Neural cell (in vitro differentiated cells): Measurements from ENCODE around the gene PROM2. TPM values are rescaled to one million over a fixed set of nuclear protein-coding genes. Genes with fewer than 3 reads are reported as not detected.

ENCODE experiments used
- H2AFZ ChIP-seq: fragments of 200-600, 300-800 bp; sonication (generic), shearing (Covaris generic); 2 replicates; pipeline ENCODE4 v1.6.0; 2014; ENCODE audit warnings: low read depth, mild to moderate bottlenecking, antibody characterized with exemption, low read length, moderate library complexity
- H3F3A ChIP-seq: fragments of 200-600 bp; shearing (Covaris generic); 2 replicates; pipeline ENCODE4 v1.6.1; 2016; ENCODE audit warnings: mild to moderate bottlenecking, moderate library complexity, mixed read lengths, antibody characterized with exemption, low read length; ENCODE audit not compliant: insufficient read depth, poor library complexity, severe bottlenecking
- H3K27ac ChIP-seq: fragments of 200-600, 300-800 bp; sonication (generic), shearing (Covaris generic); 2 replicates; pipeline ENCODE4 v1.5.1; 2014; ENCODE audit warnings: mild to moderate bottlenecking, low read length, moderate library complexity
- H3K27me3 ChIP-seq: fragments of 300-800, 200-600 bp; sonication (generic), shearing (Covaris generic); 2 replicates; pipeline ENCODE4 v1.6.0; 2014; ENCODE audit warnings: mild to moderate bottlenecking, low read depth, low read length, moderate library complexity; ENCODE audit not compliant: insufficient read depth
- H3K36me3 ChIP-seq: fragments of 300-800, 200-600 bp; sonication (generic), shearing (Covaris generic); 2 replicates; pipeline ENCODE4 v1.5.1; 2014; ENCODE audit warnings: mild to moderate bottlenecking, antibody characterized with exemption, low read length, moderate library complexity; ENCODE audit not compliant: insufficient read depth
- H3K4me2 ChIP-seq: fragments of 300-800, 200-600 bp; sonication (generic), shearing (Covaris generic); 2 replicates; pipeline ENCODE4 v1.6.0; 2014; ENCODE audit warnings: mild to moderate bottlenecking, low read length
- H3K4me3 ChIP-seq: fragments of 300-800, 200-600 bp; sonication (generic), shearing (Covaris generic); 2 replicates; pipeline ENCODE4 v1.5.1; 2014; ENCODE audit warnings: mild to moderate bottlenecking, low read length, moderate library complexity
- H3K79me2 ChIP-seq: fragments of 200-600 bp; shearing (Covaris generic); replicated peaks from 2 replicates; pipeline ENCODE4 v1.6.0; 2014; ENCODE audit warnings: mild to moderate bottlenecking, low read length, moderate library complexity; ENCODE audit not compliant: insufficient read depth
- H3K9ac ChIP-seq: fragments of 300-800, 200-600 bp; sonication (generic), shearing (Covaris generic); 2 replicates; pipeline ENCODE4 v1.6.1; 2016; ENCODE audit warnings: mild to moderate bottlenecking, low read length, mixed read lengths
- H3K9me2 ChIP-seq: fragments of 200-600 bp; shearing (Covaris generic); 2 replicates; pipeline ENCODE4 v1.6.1; 2016; ENCODE audit warnings: mild to moderate bottlenecking, low read length, mixed read lengths; ENCODE audit not compliant: insufficient read depth
- H3K9me3 ChIP-seq: fragments of 200-600, 300-800 bp; sonication (generic), shearing (Covaris generic); 2 replicates; pipeline ENCODE4 v1.6.1; 2016; ENCODE audit warnings: mild to moderate bottlenecking, mixed run types, low read length, moderate library complexity, mixed read lengths
- H4K20me1 ChIP-seq: fragments of 200-600 bp; shearing (Covaris generic); 2 replicates; pipeline ENCODE4 v1.6.1; 2016; ENCODE audit warnings: mild to moderate bottlenecking, mixed run types; ENCODE audit not compliant: insufficient read depth
- CTCF ChIP-seq: fragments of 450-650 bp; IDR thresholded peaks from 2 replicates; pipeline ENCODE4 v1.5.1; 2014; ENCODE audit warnings: antibody characterized with exemption, mild to moderate bottlenecking, moderate library complexity; ENCODE audit not compliant: poor library complexity, severe bottlenecking
- EP300 ChIP-seq: fragments of 450-650 bp; conservative IDR thresholded peaks from 2 replicates; pipeline ENCODE4 v1.6.1; 2014; ENCODE audit warnings: antibody characterized with exemption, mild to moderate bottlenecking, moderate library complexity; ENCODE audit not compliant: poor library complexity, severe bottlenecking
- EZH2 ChIP-seq: fragments of 200-600, 300-800 bp; shearing (Covaris generic), sonication (generic); IDR thresholded peaks from 2 replicates; pipeline ENCODE4 v1.6.1; 2014; ENCODE audit warnings: antibody characterized with exemption, low read length, borderline replicate concordance, mild to moderate bottlenecking; ENCODE audit not compliant: insufficient read depth, poor library complexity, severe bottlenecking
- MXI1 ChIP-seq: fragments of 450-650 bp; conservative IDR thresholded peaks from 2 replicates; pipeline ENCODE4 v1.6.1; 2014; ENCODE audit warnings: antibody characterized with exemption, mild to moderate bottlenecking; ENCODE audit not compliant: poor library complexity, severe bottlenecking
- POLR2AphosphoS5 ChIP-seq: IDR thresholded peaks from 2 replicates; pipeline ENCODE4 v1.6.1; 2012
- RAD21 ChIP-seq: fragments of 450-650 bp; conservative IDR thresholded peaks from 2 replicates; pipeline ENCODE4 v1.6.1; 2014; ENCODE audit warnings: antibody characterized with exemption, mild to moderate bottlenecking, moderate library complexity
- REST ChIP-seq: IDR thresholded peaks from 2 replicates; pipeline ENCODE4 v1.6.1; 2012; ENCODE audit warnings: borderline replicate concordance
- SMC3 ChIP-seq: fragments of 450-650 bp; conservative IDR thresholded peaks from 2 replicates; pipeline ENCODE4 v1.6.1; 2014; ENCODE audit warnings: antibody characterized with exemption, mild to moderate bottlenecking, moderate library complexity; ENCODE audit not compliant: poor library complexity
- TAF1 ChIP-seq: IDR thresholded peaks from 2 replicates; pipeline ENCODE4 v1.6.1; 2012; ENCODE audit warnings: low read depth
- polyA plus RNA-seq: library from polyadenylated mRNA; depleted of rRNA; stranded (reverse); fragments of >200 nt; gene quantifications from 2 replicates; pipeline ENCODE4 v1.2.3, GENCODE V29; 2014

Gene PROM2
- polyA plus RNA-seq, 1 donor from 2014 or later, result 2.2 TPM

GRCh38 chr2:95258271-95258670, 16.0 kb upstream of the PROM2 start:
- Histone ChIP-seq H3K9me3 (peaks cover 25% of the 10 kb centered on the region), H3K4me3 (no peak overlapping the region), H3K27ac (no peak overlapping the region), H3K9ac (no peak overlapping the region), H3K79me2 (no peaks in the 10 kb centered on the region), H2AFZ (no peak overlapping the region), H3K4me2 (no peak overlapping the region), H3K27me3 (no peaks in the 10 kb centered on the region), H4K20me1 (no peaks in the 10 kb centered on the region), H3K9me2 (no peaks in the 10 kb centered on the region), H3K36me3 (no peaks in the 10 kb centered on the region), H3F3A (no peaks in the 10 kb centered on the region)
- TF ChIP-seq TAF1 (no peak), CTCF (no peak), EZH2 (no peak), MXI1 (no peak), POLR2AphosphoS5 (no peak), RAD21 (no peak), SMC3 (no peak), EP300 (no peak), REST (no peak)

GRCh38 chr2:95260028-95261023, 13.9 kb upstream of the PROM2 start:
- no peaks in the 10 kb centered on the region for H3K27me3 ChIP-seq
- no peaks in the 10 kb centered on the region for H3K79me2 ChIP-seq
- H3K9me3 ChIP-seq, result peaks cover 25% of the 10 kb centered on the region
- H3K4me3 ChIP-seq, result no peak overlapping the region
- H3K36me3 ChIP-seq, result no peaks in the 10 kb centered on the region
- H4K20me1 ChIP-seq, result no peaks in the 10 kb centered on the region
- TF ChIP-seq REST, result no peak
- no peak for TF ChIP-seq EZH2
- no peak for TF ChIP-seq SMC3
- no peak overlapping the region for H3K4me2 ChIP-seq
- H3K9ac ChIP-seq, result no peak overlapping the region
- H2AFZ ChIP-seq, result no peak overlapping the region
- no peak overlapping the region for H3K27ac ChIP-seq
- no peaks in the 10 kb centered on the region for H3K9me2 ChIP-seq
- no peaks in the 10 kb centered on the region for H3F3A ChIP-seq
